Activated CD4-positive, alpha-beta T cell treated with anti-CD3 and anti-CD28 coated beads for 36 hours (primary cell): ENCODE data around the gene FAM217B. TPM values are rescaled to one million over a fixed set of nuclear protein-coding genes. Genes with fewer than 3 reads are reported as not detected.
A peak's percentile ranks its signal among the peaks of the same experiment; 100 is the strongest.
"Not testable (repeated sequence)": the region's sequence is repeated elsewhere in the genome, so short reads cannot be mapped to it uniquely, and the experiment has no call there.

Source experiments
- ATAC-seq: fragments of 200-7000 bp; cut with Tn5 transposase; one replicate; pipeline ENCODE4 v1.10.0; 2021; ENCODE audit warnings: mild to moderate bottlenecking, moderate library complexity
- CTCF ChIA-PET: fragments of 350-600 bp; sonication (Branson Sonifier 250); formaldehyde crosslinking; loops from one replicate; lab custom pipeline; 2021; ENCODE audit warnings: antibody characterized with exemption; lab: Charles Lee
- POLR2A ChIA-PET: fragments of 350-600 bp; sonication (Branson Sonifier 250); formaldehyde crosslinking; loops from one replicate; lab custom pipeline; 2021; ENCODE audit warnings: antibody characterized with exemption, inconsistent platforms; lab: Charles Lee
- DNase-seq: peaks from one replicate; pipeline ENCODE4 v3.0.0-alpha.2; 2020
- H3K27ac Mint-ChIP-seq: one replicate; pipeline ENCODE4 v1.8.0; 2021; ENCODE audit warnings: mixed read lengths
- H3K27me3 Mint-ChIP-seq: one replicate; pipeline ENCODE4 v1.8.0; 2021; ENCODE audit warnings: mixed read lengths
- H3K36me3 Mint-ChIP-seq: one replicate; pipeline ENCODE4 v1.8.0; 2021; ENCODE audit warnings: low read depth, mixed read lengths
- H3K4me1 Mint-ChIP-seq: one replicate; pipeline ENCODE4 v1.8.0; 2021; ENCODE audit warnings: mixed read lengths
- H3K4me3 Mint-ChIP-seq: one replicate; pipeline ENCODE4 v1.8.0; 2021; ENCODE audit warnings: mild to moderate bottlenecking, moderate library complexity, mixed read lengths
- H3K9me3 Mint-ChIP-seq: one replicate; pipeline ENCODE4 v1.8.0; 2021; ENCODE audit warnings: low read depth, mixed read lengths
- intact Hi-C, 2 experiments: fragments of 100-400 bp; cut with DNase I in 1 of 2; cut with micrococcal nuclease in 1 of 2; formaldehyde crosslinking; loops; one replicate each; pipeline versions ENCODE4 v1.14.2 to v1.15.1; 2022 to 2024; cut with DNase I, micrococcal nuclease
- total RNA-seq, 2 experiments: library from RNA; stranded (reverse); gene quantifications; one replicate each; pipeline ENCODE4 v1.2.3, GENCODE V29; 2021

FAM217B gene
- total RNA-seq, 2 experiments from 2014 or later: 25.6 to 33.2 TPM

DNA sequence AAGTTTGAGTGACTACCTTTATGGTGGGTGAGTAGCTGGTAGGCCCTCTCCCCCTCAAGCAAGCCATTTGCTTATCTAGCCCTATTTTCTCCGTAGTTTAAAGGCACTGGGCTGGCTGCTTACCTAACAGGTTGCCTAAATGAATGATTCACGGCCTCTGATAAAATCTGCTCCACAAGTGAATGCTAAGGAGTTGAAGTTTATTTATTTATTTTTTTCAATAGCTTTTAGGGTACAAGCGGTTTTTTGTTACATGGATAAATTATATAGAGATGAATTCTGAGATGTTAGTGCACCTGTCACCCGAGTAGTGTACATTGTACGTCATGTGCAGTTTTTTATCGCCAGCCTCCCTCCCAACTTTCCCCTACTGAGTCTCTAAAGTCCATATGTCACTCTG, 9.7 kb downstream of the FAM217B start:
- H3K27ac Mint-ChIP-seq: no peak overlapping the region
- H3K36me3 Mint-ChIP-seq: peaks cover 2% of the 10 kb centered on the region
- CTCF ChIA-PET: interaction anchor here (0.7 to 1.6 kb wide), 7 partner anchors 10 to 190 kb away, joined by 3 to 5 read pairs (median 4); partner anchors contain the start of genes FAM217B and PPP1R3D

DNA sequence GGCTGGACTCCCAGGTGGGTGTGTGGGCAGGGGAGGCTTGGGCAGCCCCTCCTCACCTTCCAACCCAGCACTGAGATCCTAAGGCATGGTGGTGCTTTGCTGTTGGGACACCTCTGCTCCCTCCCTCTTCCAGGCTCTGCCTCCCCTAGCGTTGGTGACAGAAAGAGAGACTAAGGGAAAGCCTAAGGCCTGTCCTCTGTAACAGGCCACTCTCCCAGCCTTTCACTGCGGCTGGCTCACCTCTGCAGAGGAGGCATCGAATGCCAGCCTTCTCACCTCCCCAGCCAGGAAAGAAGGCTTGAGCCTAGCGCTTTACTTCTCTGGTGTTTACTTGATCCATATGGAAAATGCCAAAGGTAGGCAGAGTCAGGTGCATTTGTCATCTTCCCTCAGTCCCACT, 14.5 kb downstream of the FAM217B start:
- DNase-seq: no peak
- no peak overlapping the region for H3K4me3 Mint-ChIP-seq
- POLR2A ChIA-PET: no interaction called here
- H3K27me3 Mint-ChIP-seq: no peaks in the 10 kb centered on the region
- H3K36me3 Mint-ChIP-seq: no peaks in the 10 kb centered on the region
- no peak overlapping the region for H3K27ac Mint-ChIP-seq
- CTCF ChIA-PET: interaction anchor here (1.1 to 1.7 kb wide), 3 partner anchors 10 to 171 kb away, joined by 3 to 6 read pairs (median 5); partner anchors contain the start of genes FAM217B and PPP1R3D
- intact Hi-C loops: loop anchor here in 1 of 2 experiments (1.0 kb wide), 1 partner anchor 171 kb away; no protein-coding TSS in a partner anchor
- ATAC-seq: no peak
- H3K9me3 Mint-ChIP-seq: no peaks in the 10 kb centered on the region
- no peaks in the 10 kb centered on the region for H3K4me1 Mint-ChIP-seq

More for the DNA sequence above, 9.7 kb downstream of the FAM217B start:
- H3K9me3 Mint-ChIP-seq: no peaks in the 10 kb centered on the region
- POLR2A ChIA-PET: no interaction called here
- H3K27me3 Mint-ChIP-seq: no peaks in the 10 kb centered on the region
- intact Hi-C loops: loop anchor here (1.0 to 10.0 kb wide), 6 partner anchors 10 to 1279 kb away; partner anchors contain the start of genes FAM217B (in 1 of the 2) and PPP1R3D (in 1 of the 2)
- DNase-seq: no peak
- H3K4me3 Mint-ChIP-seq: no peak overlapping the region
- ATAC-seq: no peak
- peaks cover 27% of the 10 kb centered on the region for H3K4me1 Mint-ChIP-seq

- intact Hi-C loops: loop anchor here in 1 of 2 experiments (1.0 kb wide), 1 partner anchor 172 kb away; no protein-coding TSS in a partner anchor
- Mint-ChIP-seq H3K36me3 (no peaks in the 10 kb centered on the region), H3K27ac (no peak overlapping the region), H3K4me3 (no peak overlapping the region), H3K9me3 (no peaks in the 10 kb centered on the region), H3K4me1 (no peaks in the 10 kb centered on the region), H3K27me3 (no peaks in the 10 kb centered on the region)
- ChIA-PET POLR2A (interaction anchor here (0.6 kb wide), 1 partner anchor 351 kb away, joined by 4 read pairs; the partner anchor contains the start of gene PHACTR3), CTCF (interaction anchor here (0.6 to 1.7 kb wide), 5 partner anchors 10 to 171 kb away, joined by 3 to 6 read pairs (median 3); partner anchors contain the start of genes FAM217B and PPP1R3D)
- ATAC-seq: peak; percentile 58
- DNase-seq: no peak
These were observed 15.1 kb downstream of the FAM217B start for GRCh38 chr20:59955131-59955796.

DNA sequence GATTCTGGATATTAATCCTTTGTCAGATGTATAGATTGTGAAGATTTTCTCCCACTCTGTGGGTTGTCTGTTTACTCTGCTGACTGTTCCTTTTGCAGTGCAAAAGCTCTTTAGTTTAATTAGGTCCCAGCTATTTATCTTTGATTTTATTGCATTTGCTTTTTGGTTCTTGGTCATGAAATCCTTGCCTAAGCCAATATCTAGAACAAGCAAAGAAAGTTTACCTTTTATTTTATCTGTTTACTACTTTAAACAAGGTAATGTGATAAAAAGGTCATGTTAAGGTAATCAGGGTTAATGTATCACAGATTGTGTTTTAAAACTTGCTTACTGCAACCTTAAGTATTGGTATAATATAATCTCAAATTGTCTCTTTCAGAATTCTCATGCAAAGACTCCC, 17.4 kb downstream of the FAM217B start:
- DNase-seq, H3K9me3 Mint-ChIP-seq, H3K27ac Mint-ChIP-seq, H3K4me1 Mint-ChIP-seq, POLR2A ChIA-PET, H3K36me3 Mint-ChIP-seq, intact Hi-C loops, ATAC-seq, H3K27me3 Mint-ChIP-seq, H3K4me3 Mint-ChIP-seq: not testable (repeated sequence)
- CTCF ChIA-PET: interaction anchor here (1.0 kb wide), 1 partner anchor 9 kb away, joined by 3 read pairs; no protein-coding TSS in a partner anchor

DNA sequence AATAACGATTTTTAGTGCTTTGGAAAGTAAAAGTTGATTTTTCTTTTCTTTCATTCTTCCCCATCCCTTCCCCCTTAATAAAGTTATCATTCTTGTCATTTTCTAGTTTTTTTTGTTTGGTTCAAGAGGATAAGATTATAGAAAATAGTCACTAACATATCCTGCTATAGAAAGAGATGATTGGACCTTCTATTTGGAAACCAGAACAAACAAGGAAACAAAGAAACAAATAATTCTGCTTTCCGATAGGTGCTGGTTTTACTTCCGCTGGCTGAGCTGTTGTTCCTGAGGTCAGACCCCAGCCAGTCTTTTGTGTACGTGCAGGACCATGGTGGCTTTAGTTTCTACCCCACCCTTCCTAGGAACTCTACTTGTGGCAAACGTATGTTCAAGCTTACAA, 17.9 kb downstream of the FAM217B start, which contains the start of gene CDH26:
CDH26 (plus strand) TSS at position 301 of the 400 bp plus-strand sequence. CDS start 304 bp downstream, outside the sequence.
- no peaks in the 10 kb centered on the region for H3K27me3 Mint-ChIP-seq
- ATAC-seq: no peak
- no peak within 1 kb of the TSS for H3K27ac Mint-ChIP-seq
- no peak for DNase-seq
- ChIA-PET POLR2A (no interaction called here), CTCF (interaction anchor here (1.0 to 1.2 kb wide), 2 partner anchors 10 to 31 kb away, joined by 3 to 4 read pairs; no protein-coding TSS in a partner anchor)
- H3K9me3 Mint-ChIP-seq: no peaks in the 10 kb centered on the region
- H3K4me1 Mint-ChIP-seq: no peaks in the 10 kb centered on the region
- H3K36me3 Mint-ChIP-seq: no peaks in the 10 kb centered on the region
- H3K4me3 Mint-ChIP-seq: no peak within 1 kb of the TSS
- intact Hi-C loops: no loop called here

GRCh38 chr20:59958626-59959025, 18.4 kb downstream of the FAM217B start:
- DNase-seq (no peak), ATAC-seq (no peak)
- H3K4me3 Mint-ChIP-seq: no peak overlapping the region
- intact Hi-C loops: no loop called here
- H3K4me1 Mint-ChIP-seq: no peaks in the 10 kb centered on the region
- no peaks in the 10 kb centered on the region for H3K36me3 Mint-ChIP-seq
- no peaks in the 10 kb centered on the region for H3K9me3 Mint-ChIP-seq
- H3K27ac Mint-ChIP-seq: no peak overlapping the region
- ChIA-PET POLR2A (no interaction called here), CTCF (interaction anchor here (1.0 to 1.2 kb wide), 2 partner anchors 10 to 30 kb away, joined by 3 to 4 read pairs; no protein-coding TSS in a partner anchor)
- H3K27me3 Mint-ChIP-seq: no peaks in the 10 kb centered on the region

GRCh38 chr20:59961423-59961822, 21.2 kb downstream of the FAM217B start:
- Mint-ChIP-seq H3K4me3 (no peak overlapping the region), H3K27me3 (no peaks in the 10 kb centered on the region), H3K36me3 (no peaks in the 10 kb centered on the region), H3K4me1 (no peaks in the 10 kb centered on the region), H3K27ac (no peak overlapping the region), H3K9me3 (no peaks in the 10 kb centered on the region)
- POLR2A ChIA-PET: no interaction called here
- ATAC-seq (no peak), DNase-seq (no peak)
- intact Hi-C loops: no loop called here
- CTCF ChIA-PET: no interaction called here

DNA sequence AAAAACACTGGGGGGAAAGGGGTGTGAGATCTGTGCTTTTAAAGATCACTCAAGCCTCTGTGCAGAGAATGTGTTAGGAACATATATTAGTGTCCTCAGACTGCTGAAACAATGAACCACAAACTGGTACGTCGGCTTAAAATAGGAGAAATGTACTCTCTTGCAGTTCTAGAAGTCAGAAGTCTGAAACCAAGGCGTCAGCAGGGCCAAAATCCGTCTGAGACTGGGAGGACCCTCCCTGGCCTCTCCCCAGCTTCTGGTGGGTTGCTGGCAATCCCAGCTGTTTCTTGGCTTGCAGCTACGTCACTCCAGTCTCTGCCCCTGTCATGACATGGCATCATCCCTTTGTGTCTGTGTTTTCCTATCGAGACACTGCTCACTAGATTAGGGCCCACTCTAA, 22.0 kb downstream of the FAM217B start:
- no peaks in the 10 kb centered on the region for H3K27me3 Mint-ChIP-seq
- DNase-seq: no peak
- POLR2A ChIA-PET: no interaction called here
- CTCF ChIA-PET: interaction anchor here (1.2 kb wide), 1 partner anchor 14 kb away, joined by 4 read pairs; no protein-coding TSS in a partner anchor
- no peak overlapping the region for H3K27ac Mint-ChIP-seq
- intact Hi-C loops: no loop called here
- ATAC-seq: no peak
- H3K9me3 Mint-ChIP-seq: no peaks in the 10 kb centered on the region
- H3K36me3 Mint-ChIP-seq: no peaks in the 10 kb centered on the region
- no peaks in the 10 kb centered on the region for H3K4me1 Mint-ChIP-seq
- no peak overlapping the region for H3K4me3 Mint-ChIP-seq

- H3K4me1 Mint-ChIP-seq: no peaks in the 10 kb centered on the region
- H3K27ac Mint-ChIP-seq: no peak overlapping the region
- ChIA-PET CTCF (no interaction called here), POLR2A (no interaction called here)
- DNase-seq (no peak), ATAC-seq (no peak)
- intact Hi-C loops: no loop called here
- H3K9me3 Mint-ChIP-seq: no peaks in the 10 kb centered on the region
- no peak overlapping the region for H3K4me3 Mint-ChIP-seq
- no peaks in the 10 kb centered on the region for H3K36me3 Mint-ChIP-seq
- no peaks in the 10 kb centered on the region for H3K27me3 Mint-ChIP-seq
These were observed 26.2 kb downstream of the FAM217B start for GRCh38 chr20:59966428-59966827.

GRCh38 chr20:59971428-59971827, 31.2 kb downstream of the FAM217B start:
- ChIA-PET POLR2A (no interaction called here), CTCF (interaction anchor here (0.6 to 1.3 kb wide), 3 partner anchors 15 to 356 kb away, joined by 3 to 4 read pairs (median 3); no protein-coding TSS in a partner anchor)
- Mint-ChIP-seq H3K27me3 (no peaks in the 10 kb centered on the region), H3K9me3 (no peaks in the 10 kb centered on the region), H3K36me3 (no peaks in the 10 kb centered on the region), H3K27ac (no peak overlapping the region), H3K4me1 (no peaks in the 10 kb centered on the region), H3K4me3 (no peak overlapping the region)
- intact Hi-C loops: no loop called here
- no peak for DNase-seq
- ATAC-seq: no peak

DNA sequence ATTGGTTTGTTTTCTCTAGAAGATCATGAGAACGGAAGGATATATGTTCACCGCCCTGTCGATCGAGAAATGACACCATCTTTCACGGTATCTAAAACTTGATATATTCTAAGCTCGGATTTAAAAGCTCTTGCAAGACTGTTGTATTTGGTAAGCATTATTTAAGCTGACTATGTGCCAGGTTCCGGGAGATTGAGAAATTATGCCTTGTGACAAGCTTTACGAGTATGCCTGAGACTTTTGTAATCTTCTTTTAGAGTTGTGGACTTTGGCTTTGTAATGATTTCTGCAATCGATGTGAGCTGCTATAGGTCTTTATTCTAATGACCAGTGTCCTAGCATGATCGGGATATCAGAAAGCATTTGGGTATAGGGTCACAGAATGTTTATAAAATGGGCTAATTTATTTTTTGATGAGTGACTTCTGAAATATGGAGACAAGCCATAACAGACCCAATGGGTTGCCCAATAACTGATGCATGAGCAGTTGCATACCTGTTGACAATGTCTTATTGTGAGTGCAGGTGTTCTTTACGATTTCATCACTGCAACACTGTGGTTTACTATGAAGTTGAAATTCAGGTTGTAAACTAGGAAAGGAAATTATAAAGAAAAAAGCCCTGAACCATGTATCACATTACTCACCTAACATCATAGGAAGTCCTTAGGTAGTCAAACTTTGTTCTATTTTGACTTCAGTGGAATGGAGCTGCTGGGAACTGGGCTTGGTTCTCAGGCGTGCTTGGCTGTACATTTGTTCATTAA, 32.0 kb downstream of the FAM217B start:
- Mint-ChIP-seq H3K4me3 (no peak overlapping the region), H3K4me1 (no peaks in the 10 kb centered on the region), H3K27ac (no peak overlapping the region), H3K9me3 (no peaks in the 10 kb centered on the region), H3K27me3 (no peaks in the 10 kb centered on the region), H3K36me3 (no peaks in the 10 kb centered on the region)
- intact Hi-C loops: no loop called here
- ATAC-seq: no peak
- CTCF ChIA-PET: interaction anchor here (0.6 to 1.3 kb wide), 3 partner anchors 16 to 356 kb away, joined by 3 to 4 read pairs (median 3); no protein-coding TSS in a partner anchor
- POLR2A ChIA-PET: no interaction called here
- DNase-seq: no peak
